OCI-M1 (cell line): ENCODE data around the gene NPAS1.

Experiments used
- DNase-seq: peaks from one replicate; lab custom pipeline; 2025; lab: John Stamatoyannopoulos, UW

NPAS1 gene

DNA sequence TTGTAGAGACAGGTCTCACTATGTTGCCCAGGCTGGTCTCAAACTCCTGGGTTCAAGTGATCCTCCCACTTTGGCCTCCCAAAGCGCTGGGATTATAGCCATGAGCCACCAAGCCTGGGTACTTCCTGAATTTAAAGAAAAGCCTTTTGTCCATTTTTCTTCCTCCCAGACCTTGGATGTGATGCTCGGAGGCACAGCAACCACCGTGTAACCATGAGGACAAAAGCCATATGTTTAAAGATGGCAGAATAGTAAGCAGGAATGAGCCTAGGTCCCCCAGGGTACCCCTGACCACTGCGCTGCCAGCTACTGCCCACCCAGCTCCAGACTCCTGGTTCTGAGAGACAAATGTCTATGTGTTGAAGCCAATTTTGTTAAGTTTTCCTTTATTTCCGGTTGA, 62.9 kb downstream of the NPAS1 start:
- DNase-seq: no peak

DNA sequence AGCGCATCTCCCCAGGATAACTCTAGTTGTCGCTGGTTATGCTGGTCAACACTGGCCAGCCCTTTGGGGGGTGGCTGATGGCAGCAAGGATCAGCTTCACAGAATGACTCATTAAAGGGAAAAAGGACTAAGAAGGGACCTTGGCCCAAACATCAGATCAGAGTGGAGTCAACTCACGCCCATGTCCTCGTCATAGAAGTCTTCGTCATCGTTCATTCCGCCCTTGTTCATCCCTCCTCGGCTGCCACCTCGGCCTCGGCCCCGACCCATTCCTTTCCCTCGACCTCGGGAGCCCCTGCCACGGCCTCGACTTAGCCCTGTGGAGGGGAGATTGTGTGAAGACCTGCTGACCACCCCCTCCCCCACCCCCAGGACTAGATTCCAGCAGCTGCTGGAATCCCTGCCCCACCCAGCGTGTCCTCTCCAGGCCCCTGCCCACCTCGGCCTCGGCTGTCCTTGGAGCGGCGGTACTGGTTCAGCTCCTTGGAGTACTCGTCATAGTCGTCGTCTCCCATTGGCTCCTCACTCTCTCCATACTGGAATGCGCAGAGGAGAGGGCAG, 65.3 kb downstream of the NPAS1 start:
- DNase-seq: no peak

DNA sequence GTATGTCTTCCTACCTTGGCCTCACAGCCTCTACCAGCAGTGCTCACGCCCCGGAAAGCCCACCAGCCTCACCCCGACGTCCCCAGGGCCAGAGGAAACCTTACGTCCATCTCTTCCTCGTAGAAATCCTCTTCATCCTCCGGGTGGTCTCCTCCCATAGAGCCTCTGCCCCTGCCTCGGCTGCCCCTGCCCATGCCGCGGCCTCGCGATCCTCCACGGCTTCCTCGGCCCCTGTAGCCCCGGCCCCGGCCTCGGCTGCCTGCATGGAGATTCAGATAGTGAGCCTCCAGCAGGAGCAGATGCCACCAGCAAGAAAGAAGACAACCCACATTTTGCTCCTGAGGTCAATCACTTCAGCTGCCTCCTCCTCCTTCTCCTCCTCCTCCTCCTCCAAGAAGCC, 66.6 kb downstream of the NPAS1 start:
- DNase-seq: no peak

DNA sequence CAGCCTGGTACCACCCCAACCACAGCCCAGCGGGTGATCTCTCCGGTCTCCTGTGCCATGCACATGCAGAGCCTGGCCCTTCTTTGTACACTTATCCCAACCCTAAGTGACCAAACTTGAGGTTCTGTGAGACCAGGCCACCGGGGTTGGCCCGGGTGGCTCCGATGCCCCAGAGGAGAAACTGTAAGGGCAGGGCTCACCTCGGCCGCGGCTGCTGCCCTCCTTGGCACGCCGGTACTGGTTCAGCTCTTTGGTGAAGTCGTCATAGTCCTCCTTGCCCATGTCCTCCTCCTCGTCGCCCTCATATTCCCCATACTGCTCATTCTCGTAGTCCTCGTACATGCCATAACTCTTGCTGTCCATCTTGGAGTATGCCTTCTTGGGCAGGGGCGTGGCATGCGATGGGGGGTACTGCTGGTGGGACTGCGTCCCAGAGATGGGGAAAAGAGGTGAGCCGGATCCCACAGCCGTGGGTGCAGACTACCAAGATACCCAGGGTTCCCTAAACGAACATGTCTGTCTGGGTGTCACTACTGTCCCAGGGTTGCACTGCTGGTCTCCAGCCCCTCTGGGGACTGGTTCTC, 70.2 kb downstream of the NPAS1 start:
- DNase-seq: no peak

DNA sequence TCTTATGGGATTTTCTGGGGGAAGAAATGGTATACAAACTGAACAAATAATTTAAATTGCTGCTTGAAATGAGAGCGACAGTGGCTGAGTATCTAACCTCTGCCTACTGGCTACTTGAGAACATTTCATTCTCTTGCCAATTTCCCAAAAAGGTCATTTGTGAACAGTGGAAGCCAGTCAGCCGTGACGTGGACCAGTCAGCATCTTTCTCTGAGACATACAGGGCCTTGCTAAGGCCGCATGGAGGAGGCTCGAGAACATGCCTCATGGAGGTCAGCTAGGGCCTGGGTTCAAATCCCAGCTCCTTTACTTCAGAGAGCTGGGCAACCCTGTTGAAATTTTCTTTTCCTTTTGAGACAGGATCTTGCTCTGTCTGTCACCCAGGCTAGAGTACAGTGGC, 73.6 kb downstream of the NPAS1 start:
- DNase-seq: no peak

DNA sequence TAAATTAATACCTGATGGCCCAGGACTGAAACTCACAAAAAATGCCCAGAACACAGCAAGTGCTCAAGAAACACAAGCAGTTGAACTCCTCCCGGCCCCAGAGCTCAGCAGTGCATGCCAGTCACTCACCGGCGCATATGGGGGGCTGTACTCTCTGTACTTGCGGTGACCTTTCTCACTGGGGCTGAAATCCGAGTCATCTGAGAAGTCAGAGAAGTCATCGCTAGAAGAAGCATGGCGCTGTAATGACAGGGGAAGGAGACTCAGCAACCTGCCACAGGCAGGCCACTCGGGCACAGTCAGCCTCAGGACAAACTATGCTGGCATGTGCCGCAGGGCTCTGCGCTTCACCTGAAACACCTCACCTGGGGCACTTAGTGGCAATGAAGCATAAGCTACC, 74.2 kb downstream of the NPAS1 start:
- no peak for DNase-seq

DNA sequence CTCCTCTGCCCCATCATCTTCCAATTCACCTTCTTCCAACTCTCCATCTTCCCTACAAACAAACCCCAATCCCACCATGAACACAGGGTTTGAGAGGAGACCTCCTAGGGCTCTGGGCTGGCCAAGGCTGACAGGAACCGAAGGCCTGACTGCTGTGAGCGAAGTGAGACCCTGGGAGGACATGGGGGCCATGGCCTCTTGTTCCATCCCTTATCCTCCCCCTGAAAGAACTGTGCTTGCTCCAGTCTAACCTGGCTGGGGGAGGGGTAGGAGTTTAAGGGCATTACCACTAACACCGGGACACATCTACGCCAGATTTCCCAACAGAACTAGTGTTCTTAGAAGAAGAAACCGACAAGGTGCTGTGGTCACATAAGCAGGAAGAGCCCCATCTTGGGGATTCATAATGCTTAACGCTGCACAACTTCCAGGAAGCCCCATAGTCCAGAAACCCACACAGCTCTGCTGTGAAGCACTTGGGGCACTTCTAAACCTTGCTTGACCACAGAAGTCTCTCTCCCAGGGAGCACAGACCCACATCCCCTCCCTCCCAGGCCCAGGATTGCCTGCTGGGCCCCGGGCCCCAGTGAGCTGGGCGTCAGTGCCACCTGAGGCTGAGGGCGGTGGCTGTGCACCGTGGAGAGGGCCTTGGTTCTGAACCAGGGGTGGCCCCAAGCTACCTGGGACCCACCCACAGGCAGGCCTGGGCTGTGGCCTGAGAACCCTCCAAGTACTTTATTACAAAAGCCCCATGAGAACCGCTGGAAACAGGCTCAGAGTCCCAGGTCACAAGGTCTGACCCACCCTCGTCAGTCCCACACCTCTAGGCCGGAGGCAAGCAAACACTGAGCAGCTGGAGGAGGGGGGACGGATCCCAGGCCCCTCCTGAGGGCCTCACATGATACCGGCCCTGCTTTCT, 75.2 kb downstream of the NPAS1 start:
- DNase-seq: peak; percentile 24
